HepG2 (cell line): ENCODE measurements around the gene EGFL8. TPM values are rescaled to one million over a fixed set of nuclear protein-coding genes. Genes with fewer than 3 reads are reported as not detected.

Source experiments
- BCLAF1 ChIP-seq: fragments of 450-650 bp; IDR thresholded peaks from 2 replicates; pipeline ENCODE4 v1.6.1; 2017; ENCODE audit warnings: mild to moderate bottlenecking
- DZIP1 ChIP-seq: sonication (generic); formaldehyde crosslinking; IDR thresholded peaks from 2 replicates; pipeline ENCODE4 v1.5.0; 2020; ENCODE audit warnings: mild to moderate bottlenecking, missing genetic modification reagents
- E2F1 ChIP-seq: sonication (generic); formaldehyde crosslinking; IDR thresholded peaks from 2 replicates; pipeline ENCODE4 v1.5.0; 2020; ENCODE audit warnings: missing genetic modification reagents
- ESRRA ChIP-seq: sonication (generic); formaldehyde crosslinking; IDR thresholded peaks from 2 replicates; pipeline ENCODE4 v1.5.1; 2020; ENCODE audit warnings: mild to moderate bottlenecking, low read depth, missing genetic modification reagents
- HDAC2 ChIP-seq: sonication (generic); formaldehyde crosslinking; IDR thresholded peaks from 2 replicates; pipeline ENCODE4 v1.4.0; 2020; ENCODE audit warnings: missing genetic modification reagents
- KLF6 ChIP-seq: IDR thresholded peaks from 2 replicates; pipeline ENCODE4 v1.8.0; 2016; ENCODE audit warnings: missing biosample characterization, missing genetic modification reagents
- MYPOP ChIP-seq: sonication (generic); formaldehyde crosslinking; IDR thresholded peaks from 2 replicates; pipeline ENCODE4 v1.8.1; 2023; ENCODE audit warnings: mild to moderate bottlenecking, moderate library complexity, missing genetic modification reagents
- NCOA1 ChIP-seq: sonication (generic); formaldehyde crosslinking; IDR thresholded peaks from 2 replicates; pipeline ENCODE4 v1.9.0; 2021; ENCODE audit warnings: missing genetic modification reagents
- PREB ChIP-seq: sonication (generic); formaldehyde crosslinking; IDR thresholded peaks from 2 replicates; pipeline ENCODE4 v1.4.0; 2020; ENCODE audit warnings: missing genetic modification reagents
- RORA ChIP-seq: sonication (generic); formaldehyde crosslinking; IDR thresholded peaks from 2 replicates; pipeline ENCODE4 v1.5.0; 2020; ENCODE audit warnings: mild to moderate bottlenecking, missing genetic modification reagents, moderate library complexity
- TOPORS ChIP-seq: sonication (generic); formaldehyde crosslinking; IDR thresholded peaks from 2 replicates; pipeline ENCODE4 v1.8.0; 2023; ENCODE audit warnings: mild to moderate bottlenecking, missing genetic modification reagents
- TRAFD1 ChIP-seq: sonication (generic); formaldehyde crosslinking; IDR thresholded peaks from 2 replicates; pipeline ENCODE4 v1.5.1; 2020; ENCODE audit warnings: missing genetic modification reagents, mild to moderate bottlenecking, borderline replicate concordance
- ZNF224 ChIP-seq: sonication (generic); formaldehyde crosslinking; IDR thresholded peaks from 2 replicates; pipeline ENCODE4 v1.5.0; 2020; ENCODE audit warnings: mild to moderate bottlenecking, missing genetic modification reagents
- ZNF34 ChIP-seq: sonication (generic); formaldehyde crosslinking; IDR thresholded peaks from 2 replicates; pipeline ENCODE4 v1.4.0; 2020; ENCODE audit warnings: mild to moderate bottlenecking, missing genetic modification reagents, borderline replicate concordance
- ZNF766 ChIP-seq: sonication (generic); formaldehyde crosslinking; IDR thresholded peaks from 2 replicates; pipeline ENCODE4 v1.5.0; 2020; ENCODE audit warnings: missing genetic modification reagents, borderline replicate concordance
- polyA plus RNA-seq, 8 experiments: library from polyadenylated mRNA; depleted of rRNA in 3 of 8; stranded (reverse) in 7 of 8; unstranded in 1 of 8; fragments of >200 nt; fragmentation: Illumina TruSeq in 4 of 8; extraction: Trizol in 4 of 8; gene quantifications; 2 replicates each; pipeline versions ENCODE4 v1.2.1 to v1.2.3, GENCODE V29; 2011 to 2016; ENCODE audit warnings: low read depth in 4 of 8, missing spikeins in 1 of 8, mixed read lengths in 1 of 8; ENCODE audit not compliant: insufficient read depth in 1 of 8
- total RNA-seq, 5 experiments: library from RNA; depleted of rRNA; stranded (reverse); fragments of >200 nt; fragmentation: Illumina TruSeq; extraction: Trizol; gene quantifications; 2 replicates each; pipeline ENCODE4 v1.2.3, GENCODE V29; 2016; ENCODE audit warnings: low read depth in 1 of 5

The EGFL8 gene
- total and polyA plus RNA-seq, 2 of the 13 experiments (the other 11 are each of a cell fraction or from before 2014, with no cell fraction given), result 10.0 to 11.5 TPM

GRCh38 chr6:32195902-32196681 lies 31.7 kb downstream of the EGFL8 start (continued):
- TF ChIP-seq E2F1 (CRISPR knock-in tag) (peak; percentile 81), PREB (CRISPR knock-in tag) (no peak; the same call in 1 of the 2 replicates), ZNF34 (CRISPR knock-in tag) (0 out of 2 replicates have a peak, but pooled peaks have one; percentile 60), NCOA1 (CRISPR knock-in tag) (no peak; the same call in 1 of the 2 replicates), HDAC2 (CRISPR knock-in tag) (peak; percentile 68; the same call in 1 of the 2 replicates), ZNF224 (CRISPR knock-in tag) (peak; percentile 90), TRAFD1 (0 out of 2 replicates have a peak, but pooled peaks have one; percentile 76), DZIP1 (peak; percentile 87; the same call in 1 of the 2 replicates), BCLAF1 (no peak), MYPOP (CRISPR knock-in tag) (peak; percentile 90; the same call in 1 of the 2 replicates), ZNF766 (peak; percentile 72; the same call in 1 of the 2 replicates), KLF6 (CRISPR knock-in tag) (peak; percentile 68; the same call in 1 of the 2 replicates), RORA (CRISPR knock-in tag) (no peak), TOPORS (CRISPR knock-in tag) (peak; percentile 90), ESRRA (CRISPR knock-in tag) (peak; percentile 70; the same call in 1 of the 2 replicates)
